Skeletal muscle satellite cell (primary cell): Measurements from ENCODE around the gene CYP4F12.

Source experiments
- H3K27me3 ChIP-seq: 2 replicates; pipeline ENCODE4 v1.7.0; 2013; ENCODE audit warnings: low read length; ENCODE audit not compliant: control insufficient read depth, insufficient read depth
- H3K36me3 ChIP-seq: 2 replicates; pipeline ENCODE4 v1.7.0; 2013; ENCODE audit warnings: mild to moderate bottlenecking, control low read depth, low read length; ENCODE audit not compliant: insufficient read depth
- H3K4me1 ChIP-seq: 2 replicates; pipeline ENCODE4 v1.7.0; 2013; ENCODE audit warnings: low read length; ENCODE audit not compliant: control insufficient read depth, insufficient read depth
- H3K4me2 ChIP-seq: 2 replicates; pipeline ENCODE4 v1.7.0; 2013; ENCODE audit warnings: mild to moderate bottlenecking, low read length
- H3K4me3 ChIP-seq: 2 replicates; pipeline ENCODE4 v1.7.0; 2013; ENCODE audit warnings: low read length
- H3K9ac ChIP-seq: 2 replicates; pipeline ENCODE4 v1.7.0; 2013; ENCODE audit warnings: mild to moderate bottlenecking, low read depth, low read length, moderate library complexity
- H3K9me3 ChIP-seq: replicated peaks from 2 replicates; pipeline ENCODE4 v1.7.0; 2013; ENCODE audit warnings: mild to moderate bottlenecking, control low read depth, low read length

The CYP4F12 gene

GRCh38 chr19:15652559-15653278, 20.2 kb upstream of the CYP4F12 start:
- H3K4me1 ChIP-seq = no peaks in the 10 kb centered on the region
- H3K36me3 ChIP-seq = no peaks in the 10 kb centered on the region
- H3K4me2 ChIP-seq = no peak overlapping the region
- no peak overlapping the region for H3K9ac ChIP-seq
- peaks cover 2% of the 10 kb centered on the region for H3K9me3 ChIP-seq
- H3K4me3 ChIP-seq = no peak overlapping the region
- no peaks in the 10 kb centered on the region for H3K27me3 ChIP-seq

GRCh38 chr19:15656467-15656866, 16.4 kb upstream of the CYP4F12 start:
- Histone ChIP-seq H3K27me3 (no peaks in the 10 kb centered on the region), H3K4me3 (no peak overlapping the region), H3K36me3 (no peaks in the 10 kb centered on the region), H3K9me3 (peaks cover 2% of the 10 kb centered on the region), H3K4me2 (no peak overlapping the region), H3K9ac (no peak overlapping the region), H3K4me1 (no peaks in the 10 kb centered on the region)

- Histone ChIP-seq H3K4me2 (no peak overlapping the region), H3K9ac (no peak overlapping the region), H3K4me1 (no peaks in the 10 kb centered on the region), H3K27me3 (no peaks in the 10 kb centered on the region), H3K36me3 (no peaks in the 10 kb centered on the region), H3K9me3 (peaks cover 9% of the 10 kb centered on the region), H3K4me3 (no peak overlapping the region)
Measured at GRCh38 chr19:15663247-15663646, 9.6 kb upstream of the CYP4F12 start.

- Histone ChIP-seq H3K9ac (no peak overlapping the region), H3K4me2 (no peak overlapping the region), H3K4me3 (no peak overlapping the region), H3K27me3 (no peaks in the 10 kb centered on the region), H3K4me1 (no peaks in the 10 kb centered on the region), H3K36me3 (no peaks in the 10 kb centered on the region), H3K9me3 (peaks cover 12% of the 10 kb centered on the region)
Measured at GRCh38 chr19:15666186-15666585, 6.7 kb upstream of the CYP4F12 start.

GRCh38 chr19:15666883-15667282, 6.0 kb upstream of the CYP4F12 start:
- Histone ChIP-seq H3K4me2 (no peak overlapping the region), H3K9ac (no peak overlapping the region), H3K9me3 (peaks cover 12% of the 10 kb centered on the region), H3K4me3 (no peak overlapping the region), H3K36me3 (no peaks in the 10 kb centered on the region), H3K27me3 (no peaks in the 10 kb centered on the region), H3K4me1 (no peaks in the 10 kb centered on the region)

GRCh38 chr19:15669440-15669839, 3.4 kb upstream of the CYP4F12 start:
- no peak overlapping the region for H3K9ac ChIP-seq
- H3K27me3 ChIP-seq = no peaks in the 10 kb centered on the region
- no peak overlapping the region for H3K4me2 ChIP-seq
- H3K36me3 ChIP-seq = no peaks in the 10 kb centered on the region
- peaks cover 8% of the 10 kb centered on the region for H3K9me3 ChIP-seq
- no peak overlapping the region for H3K4me3 ChIP-seq
- H3K4me1 ChIP-seq = no peaks in the 10 kb centered on the region

- Histone ChIP-seq H3K9me3 (peaks cover 5% of the 10 kb centered on the region), H3K27me3 (no peaks in the 10 kb centered on the region), H3K4me2 (no peak overlapping the region), H3K9ac (no peak overlapping the region), H3K4me3 (no peak overlapping the region), H3K4me1 (no peaks in the 10 kb centered on the region), H3K36me3 (no peaks in the 10 kb centered on the region)
Measured at GRCh38 chr19:15669891-15670290, 3.0 kb upstream of the CYP4F12 start.

- H3K9ac ChIP-seq = no peak overlapping the region
- H3K36me3 ChIP-seq = no peaks in the 10 kb centered on the region
- H3K4me2 ChIP-seq = no peak overlapping the region
- no peaks in the 10 kb centered on the region for H3K4me1 ChIP-seq
- peaks cover 3% of the 10 kb centered on the region for H3K9me3 ChIP-seq
- H3K4me3 ChIP-seq = no peak overlapping the region
- no peaks in the 10 kb centered on the region for H3K27me3 ChIP-seq
Measured at GRCh38 chr19:15671237-15671821, 1.6 kb upstream of the CYP4F12 start.

- no peak overlapping the region for H3K4me3 ChIP-seq
- no peaks in the 10 kb centered on the region for H3K27me3 ChIP-seq
- H3K9ac ChIP-seq = no peak overlapping the region
- H3K4me1 ChIP-seq = no peaks in the 10 kb centered on the region
- H3K36me3 ChIP-seq = no peaks in the 10 kb centered on the region
- no peak overlapping the region for H3K4me2 ChIP-seq
- H3K9me3 ChIP-seq = peaks cover 3% of the 10 kb centered on the region
Measured at GRCh38 chr19:15671891-15672579, 852 bp upstream of the CYP4F12 start.

GRCh38 chr19:15673176-15673654, 328 bp downstream of the CYP4F12 start:
- no peak overlapping the region for H3K4me3 ChIP-seq
- no peak overlapping the region for H3K9ac ChIP-seq

GRCh38 chr19:15675560-15675959, 2.7 kb downstream of the CYP4F12 start:
- Histone ChIP-seq H3K4me1 (no peaks in the 10 kb centered on the region), H3K9ac (no peak overlapping the region), H3K4me3 (no peak overlapping the region), H3K4me2 (no peak overlapping the region), H3K27me3 (no peaks in the 10 kb centered on the region), H3K9me3 (peaks cover 10% of the 10 kb centered on the region), H3K36me3 (no peaks in the 10 kb centered on the region)

More at GRCh38 chr19:15673176-15673654, 328 bp downstream of the CYP4F12 start:
- no peaks in the 10 kb centered on the region for H3K27me3 ChIP-seq
- no peaks in the 10 kb centered on the region for H3K36me3 ChIP-seq
- H3K4me1 ChIP-seq = no peaks in the 10 kb centered on the region
- no peak overlapping the region for H3K4me2 ChIP-seq
- H3K9me3 ChIP-seq = peaks cover 3% of the 10 kb centered on the region
